Pons (tissue), 1 donor: Measurements from ENCODE around the gene PLVAP.

Experiments used
- DNase-seq: peaks from one replicate; pipeline ENCODE4 v3.0.0-alpha.2; 2016; ENCODE audit warnings: low spot score

PLVAP gene

DNA sequence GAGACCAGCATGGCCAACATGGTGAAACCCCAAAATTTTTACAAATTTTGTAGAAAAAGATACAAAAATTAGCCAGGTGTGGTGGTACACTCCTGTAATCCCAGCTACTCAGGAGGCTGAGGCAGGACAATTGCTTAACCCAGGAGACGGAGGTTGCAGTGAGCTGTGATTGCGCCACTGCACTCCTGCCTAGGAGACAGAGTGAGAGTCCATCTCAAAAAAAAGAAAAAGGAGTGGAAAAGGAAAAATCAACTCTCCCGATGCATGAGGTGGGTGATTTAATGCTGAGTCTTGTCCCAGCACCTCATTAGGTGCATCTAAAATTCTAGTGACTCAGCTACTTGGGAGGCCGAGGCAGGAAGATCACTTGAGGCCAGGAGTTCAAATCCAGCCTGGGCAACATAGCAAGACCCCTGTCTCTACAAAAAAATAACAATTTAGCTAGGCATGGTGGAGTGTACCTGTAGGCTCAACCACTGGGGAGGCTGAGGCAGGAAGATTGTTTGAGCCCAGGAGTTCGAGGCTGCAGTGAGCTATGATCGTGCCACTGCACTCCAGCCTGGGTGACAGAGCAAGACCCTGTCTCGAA is 20.0 kb downstream of the PLVAP start:
- DNase-seq, result no peak

DNA sequence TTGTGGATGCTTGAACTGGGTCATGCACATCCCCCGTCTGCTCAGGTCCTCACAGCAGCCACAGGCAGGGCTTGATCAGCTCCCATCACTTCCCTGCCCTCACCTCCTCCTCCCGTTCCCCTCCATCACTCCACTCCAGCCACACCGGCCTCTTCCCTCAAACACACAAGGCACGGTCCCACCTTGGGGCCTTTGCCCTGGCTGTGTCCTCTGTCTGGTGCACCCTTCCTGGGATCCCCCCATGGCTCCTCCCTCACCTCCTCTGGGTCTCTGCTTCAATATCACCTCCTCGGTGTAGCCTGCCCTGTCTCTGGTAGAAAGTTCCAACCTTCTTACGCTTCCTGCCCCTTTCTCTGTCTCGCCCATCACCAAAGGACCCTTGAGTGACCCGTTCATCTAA is 23.8 kb downstream of the PLVAP start:
- no peak for DNase-seq

DNA sequence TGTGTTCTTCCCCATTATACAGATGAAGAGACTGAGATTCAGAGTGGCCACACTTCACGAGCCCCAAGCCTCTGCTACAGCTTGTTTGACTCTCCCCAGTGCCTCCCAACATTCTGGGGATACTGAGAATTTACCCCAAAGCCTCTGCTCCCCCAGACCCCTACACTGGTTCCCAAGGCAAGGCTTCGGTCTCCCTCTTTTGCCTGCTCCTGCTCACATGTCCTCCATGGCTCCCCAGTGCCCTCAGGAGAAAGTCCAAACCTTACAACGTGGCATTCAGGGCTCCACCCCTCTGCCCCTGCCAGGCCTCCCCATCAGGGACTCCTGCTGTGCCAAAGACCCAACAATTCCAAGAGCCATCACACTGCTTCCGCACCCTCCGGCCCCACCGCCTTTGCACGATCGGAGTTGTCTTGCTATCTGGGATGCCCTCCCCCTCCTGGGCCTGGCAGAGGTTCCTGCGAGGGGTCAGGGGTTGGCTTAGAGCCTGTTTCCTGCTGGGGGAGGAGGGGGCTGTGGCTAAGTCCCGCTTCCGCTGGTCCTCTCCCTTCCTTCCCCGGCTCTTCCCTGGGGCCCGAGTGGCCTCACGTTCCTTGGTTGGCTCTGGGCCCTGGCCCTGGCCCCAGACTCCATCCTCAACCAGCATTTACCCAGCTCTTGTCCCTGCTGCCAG is 24.4 kb downstream of the PLVAP start:
- no peak for DNase-seq

DNA sequence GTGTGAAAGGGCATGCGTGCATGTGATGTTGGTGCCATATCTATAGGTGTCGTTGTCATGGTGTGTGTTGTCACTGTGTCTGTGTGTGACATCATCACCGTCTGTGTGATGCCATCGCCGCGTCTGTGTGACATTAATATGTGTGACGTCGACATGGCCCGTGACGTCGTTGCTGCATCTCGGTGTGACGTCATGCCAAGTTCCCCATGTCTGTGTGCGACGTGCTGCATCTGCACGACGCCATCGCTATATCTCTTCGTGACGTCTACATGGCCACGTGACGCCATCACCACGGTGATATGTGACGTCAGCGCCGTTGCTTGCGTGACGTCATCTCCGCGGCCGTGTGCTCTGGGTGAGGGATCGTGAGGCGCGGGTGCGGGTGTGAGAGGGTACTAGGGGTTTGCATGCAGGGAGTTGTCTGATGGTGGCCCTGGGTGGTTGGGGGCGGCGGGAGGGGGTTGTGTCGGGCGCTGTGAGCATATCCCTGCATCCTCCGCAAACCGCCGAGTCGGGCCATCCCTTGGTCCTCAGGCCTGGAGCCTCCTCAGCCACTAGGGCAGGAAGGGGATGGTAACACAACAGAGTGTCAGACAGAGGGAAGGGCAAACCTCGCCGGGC is 25.2 kb downstream of the PLVAP start:
- no peak for DNase-seq

DNA sequence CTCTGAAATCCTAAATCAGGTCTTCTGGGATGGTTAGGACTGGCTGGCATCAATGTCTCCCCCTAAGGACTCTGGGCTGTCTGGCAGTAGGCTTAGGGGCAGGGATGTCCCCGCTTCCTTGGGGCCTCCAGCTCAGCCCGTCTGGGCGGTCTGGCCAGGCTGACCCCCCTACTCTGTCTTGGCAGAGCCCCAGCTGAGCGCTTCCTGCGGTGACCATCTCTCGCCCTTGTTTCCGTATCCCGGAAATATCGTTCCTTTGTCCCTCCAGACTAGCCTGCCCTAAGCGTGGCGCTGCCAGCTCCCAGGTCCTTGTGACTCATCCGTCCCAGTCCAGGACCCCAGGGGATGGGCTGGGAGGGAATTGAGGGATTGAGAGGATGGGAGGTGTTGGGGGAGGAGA is 28.4 kb downstream of the PLVAP start:
- no peak for DNase-seq

DNA sequence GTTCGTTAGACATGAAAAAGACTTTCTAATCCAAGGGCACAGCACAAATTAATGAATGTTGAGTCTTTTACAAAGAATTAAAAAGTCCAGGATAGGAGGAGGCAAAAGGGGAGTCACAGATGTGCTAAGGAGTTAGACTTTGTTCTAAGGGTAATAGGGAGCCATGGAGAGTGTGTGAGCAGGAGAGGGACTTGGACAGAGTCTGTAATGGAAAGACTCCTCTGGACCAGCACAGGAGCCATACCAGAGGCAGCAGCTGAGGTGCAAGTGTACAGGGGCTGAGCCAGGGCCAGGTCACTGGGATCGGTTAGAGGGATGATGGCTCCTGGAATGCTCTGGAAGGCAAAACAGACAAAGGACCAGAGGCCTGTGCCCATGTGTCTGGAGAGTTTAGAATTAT is 29.3 kb downstream of the PLVAP start:
- no peak for DNase-seq

DNA sequence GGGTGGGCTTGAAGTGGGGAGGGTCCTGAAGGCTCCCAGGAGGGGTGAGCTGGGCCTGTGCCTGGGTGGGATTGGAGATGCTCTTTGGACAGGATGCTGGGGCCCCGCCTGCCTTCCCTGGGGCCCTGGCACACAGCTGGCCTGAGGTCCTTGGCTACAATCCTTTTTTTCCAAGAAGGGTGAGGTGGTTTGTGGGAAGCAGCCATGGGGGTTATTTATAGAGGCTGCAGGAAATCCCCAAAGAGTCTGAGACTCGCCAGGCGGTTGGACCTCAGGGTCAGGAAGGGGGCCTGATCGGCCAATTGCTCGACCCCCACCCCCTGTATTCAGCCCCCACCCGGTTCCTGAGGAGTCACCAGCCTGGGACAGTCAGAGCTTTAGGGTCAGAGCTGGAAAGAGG is 29.8 kb downstream of the PLVAP start:
- no peak for DNase-seq

DNA sequence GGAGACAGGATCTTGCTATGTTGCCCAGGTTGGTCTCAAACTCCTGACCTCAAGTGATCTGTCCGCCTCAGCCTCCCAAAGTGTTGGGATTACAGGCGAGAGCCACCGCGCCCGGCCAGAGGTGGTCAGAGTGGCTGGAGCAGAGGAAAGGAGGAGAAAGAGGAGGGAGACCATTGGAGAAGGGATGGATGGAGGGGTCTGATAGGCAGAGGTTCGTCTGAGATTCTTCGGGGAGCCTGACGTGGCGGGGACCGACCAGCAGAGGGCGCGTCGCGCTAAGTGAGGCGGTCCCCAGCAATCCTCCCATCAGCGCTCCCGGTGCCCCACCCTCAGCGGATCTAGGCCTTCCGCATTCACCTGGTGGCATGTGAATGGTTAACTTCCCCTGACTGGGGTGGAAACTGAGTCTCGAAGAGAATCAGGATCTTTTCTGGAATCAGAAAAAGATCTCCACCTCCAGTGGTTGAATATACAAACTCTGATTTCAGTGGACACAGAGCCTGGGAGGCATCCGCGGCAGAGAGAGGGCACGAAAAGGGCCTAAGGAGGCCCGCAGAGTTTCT is 31.0 kb downstream of the PLVAP start:
- DNase-seq, result peak; percentile 34

DNA sequence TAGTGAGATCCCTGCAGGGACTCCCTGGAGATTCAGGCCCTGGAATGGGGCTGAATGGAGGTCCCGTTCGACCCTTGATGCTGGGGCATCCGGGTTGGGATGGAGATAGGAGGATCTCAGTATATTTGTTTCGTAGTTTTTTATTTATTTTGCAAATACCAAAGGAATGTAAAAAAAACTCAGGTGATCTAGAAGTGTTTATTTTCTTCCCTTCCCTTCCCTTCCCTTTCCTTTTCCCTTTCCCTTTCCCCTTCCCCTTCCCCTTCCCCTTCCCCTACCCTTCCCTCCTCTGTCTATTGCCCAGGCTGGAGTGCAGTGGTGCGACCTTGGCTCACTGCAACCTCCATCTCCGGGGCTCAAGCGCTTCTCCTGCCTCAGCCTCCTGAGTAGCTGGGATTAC is 35.3 kb downstream of the PLVAP start:
- DNase-seq, result no peak

DNA sequence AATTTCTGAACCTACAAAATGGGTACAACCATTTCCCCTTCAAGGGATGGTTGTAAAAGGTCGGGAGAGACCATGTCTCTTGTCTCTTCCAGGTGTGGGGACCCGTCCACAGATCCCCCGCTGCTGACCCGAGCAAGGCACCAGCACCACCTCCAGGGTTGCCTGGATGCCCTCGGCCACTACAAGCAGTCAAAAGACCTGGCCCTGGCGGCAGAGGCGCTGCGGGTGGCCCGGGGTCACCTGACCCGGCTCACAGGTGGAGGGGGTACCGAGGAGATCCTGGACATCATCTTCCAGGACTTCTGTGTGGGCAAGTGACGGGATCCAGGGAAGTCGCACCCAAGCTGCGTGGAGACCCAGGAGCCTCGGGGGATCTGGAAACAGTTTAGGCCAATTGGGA is 35.8 kb downstream of the PLVAP start:
- no peak for DNase-seq

DNA sequence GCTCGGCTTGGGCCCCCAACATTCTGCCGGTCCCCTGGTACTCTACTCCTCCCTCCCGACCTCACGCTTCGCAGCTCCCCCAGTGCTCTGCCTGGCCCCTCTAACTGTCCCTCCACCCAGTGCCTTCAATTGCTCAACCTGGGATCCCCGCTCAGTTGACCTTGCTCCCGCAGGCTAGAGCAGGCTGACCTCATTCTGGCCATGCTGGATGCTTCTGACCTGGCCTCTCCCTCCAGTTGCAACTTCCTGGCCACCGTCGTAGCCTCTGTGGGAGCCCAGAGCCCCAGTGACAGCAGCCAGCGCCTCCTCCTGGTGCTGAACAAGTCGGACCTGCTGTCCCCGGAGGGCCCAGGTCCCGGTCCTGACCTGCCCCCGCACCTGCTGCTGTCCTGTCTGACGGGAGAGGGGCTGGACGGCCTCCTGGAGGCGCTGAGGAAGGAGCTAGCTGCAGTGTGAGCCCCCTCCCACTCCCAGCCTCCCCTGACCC is 36.2 kb downstream of the PLVAP start:
- DNase-seq, result no peak

DNA sequence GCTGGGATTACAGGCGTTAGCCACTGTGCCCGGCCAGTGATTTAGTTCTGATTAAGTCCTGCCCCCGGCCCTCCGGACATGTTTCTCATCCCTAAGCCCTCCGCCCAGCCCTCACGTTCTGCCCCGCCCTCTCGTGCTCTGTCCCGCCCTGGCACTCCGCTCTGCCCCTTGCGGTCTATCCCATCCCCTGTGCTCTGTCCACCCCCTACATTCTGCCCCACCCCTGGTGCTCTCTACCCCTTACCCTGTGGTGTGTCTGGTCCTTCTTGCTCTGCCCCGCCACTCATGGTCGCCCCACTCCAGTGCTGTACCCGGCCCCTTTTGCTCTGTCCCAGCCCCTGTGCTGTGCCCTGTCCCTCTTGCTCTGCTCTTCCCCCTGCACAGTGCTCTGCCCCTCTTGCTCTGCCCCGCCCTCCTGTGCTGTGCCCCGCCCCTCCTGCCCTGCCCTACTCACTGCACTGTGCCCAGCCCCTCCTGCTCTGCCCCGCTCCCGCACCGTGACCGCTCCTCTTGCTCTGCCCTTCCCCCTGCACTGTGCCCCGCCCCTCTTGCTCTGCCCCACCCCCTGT is 36.8 kb downstream of the PLVAP start:
- no peak for DNase-seq

DNA sequence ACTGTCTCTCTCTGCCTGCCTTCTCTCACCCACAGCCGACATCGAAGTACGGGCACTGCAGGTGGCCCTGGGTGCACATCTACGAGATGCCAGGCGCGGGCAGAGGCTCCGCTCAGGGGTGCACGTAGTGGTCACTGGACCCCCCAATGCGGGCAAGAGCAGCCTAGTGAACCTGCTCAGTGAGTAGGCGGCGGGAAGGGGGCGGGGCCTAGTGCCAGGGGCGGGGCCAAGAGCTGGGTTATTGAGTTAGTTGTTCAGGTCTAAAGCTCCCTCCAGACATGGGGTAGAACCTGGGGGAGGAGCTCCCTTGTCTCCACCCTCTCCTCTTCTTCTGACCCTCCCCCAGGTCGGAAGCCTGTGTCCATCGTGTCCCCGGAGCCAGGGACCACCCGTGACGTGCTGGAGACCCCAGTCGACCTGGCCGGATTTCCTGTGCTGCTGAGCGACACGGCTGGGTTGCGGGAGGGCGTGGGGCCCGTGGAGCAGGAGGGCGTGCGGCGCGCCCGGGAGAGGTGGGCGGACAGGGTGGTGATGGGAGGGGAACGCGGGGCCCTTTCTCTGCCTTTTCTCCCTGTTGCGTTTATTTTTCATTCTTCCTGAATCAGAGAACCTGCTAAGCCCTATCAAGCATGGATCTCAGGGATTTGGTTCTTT is 37.9 kb downstream of the PLVAP start:
- no peak for DNase-seq

DNA sequence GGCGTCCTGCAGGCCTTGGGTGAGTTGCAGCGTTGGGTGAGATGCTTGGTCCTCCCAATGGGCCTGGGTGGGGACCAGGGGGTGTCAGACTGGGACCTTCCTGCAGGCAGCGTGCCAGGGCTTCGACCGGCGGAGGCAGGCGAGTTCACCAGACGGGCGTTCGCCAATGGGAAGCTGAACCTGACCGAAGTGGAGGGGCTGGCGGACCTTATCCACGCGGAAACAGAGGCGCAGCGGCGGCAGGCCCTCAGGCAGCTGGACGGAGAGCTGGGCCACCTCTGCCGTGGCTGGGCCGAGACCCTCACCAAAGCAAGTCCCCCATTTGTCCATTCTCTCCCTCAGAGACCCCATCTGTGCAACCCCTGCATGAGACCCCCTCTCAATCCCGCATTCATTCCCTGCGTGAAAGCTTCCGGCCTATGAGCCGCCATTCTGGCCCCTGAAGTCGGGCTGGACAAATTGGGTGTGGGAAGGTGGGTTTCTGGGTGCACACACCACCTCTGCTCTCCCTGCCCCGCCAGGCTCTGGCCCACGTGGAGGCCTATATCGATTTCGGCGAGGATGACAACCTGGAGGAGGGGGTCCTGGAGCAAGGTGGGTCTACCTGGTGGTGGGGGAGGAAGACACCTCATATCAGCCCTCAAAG is 38.6 kb downstream of the PLVAP start:
- DNase-seq, result no peak

DNA sequence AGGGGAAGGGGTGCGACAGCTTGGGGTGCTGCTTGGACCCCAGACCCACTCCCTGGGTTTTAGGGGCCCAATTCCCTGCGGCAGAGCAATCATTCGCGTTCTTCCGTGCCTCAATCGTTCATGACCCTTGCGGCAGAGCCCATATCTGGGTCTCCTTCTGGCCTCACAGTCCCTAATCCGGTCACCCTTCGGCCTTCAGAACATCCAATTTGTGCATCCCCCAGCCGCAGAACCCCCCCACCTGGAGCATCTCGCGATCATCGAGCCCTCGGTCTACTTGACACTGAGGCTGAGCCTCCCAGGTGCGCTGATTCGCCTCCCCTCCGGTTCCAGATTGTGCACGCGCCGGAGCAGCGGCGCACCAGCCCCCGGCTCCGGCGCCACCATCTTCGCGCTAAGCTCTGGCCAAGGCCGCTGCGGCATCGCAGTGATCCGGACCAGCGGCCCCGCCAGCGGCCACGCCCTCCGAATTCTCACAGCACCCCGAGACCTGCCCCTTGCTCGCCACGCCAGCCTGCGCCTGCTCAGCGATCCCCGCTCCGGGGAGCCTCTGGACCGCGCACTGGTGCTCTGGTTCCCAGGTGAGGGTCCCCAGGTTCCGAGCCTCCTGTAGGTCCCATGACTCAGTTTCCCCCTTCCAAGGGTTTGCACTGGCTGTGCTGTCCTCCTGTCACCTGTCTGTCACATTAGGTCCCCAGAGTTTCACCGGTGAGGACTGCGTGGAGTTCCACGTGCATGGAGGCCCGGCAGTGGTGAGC is 39.3 kb downstream of the PLVAP start:
- DNase-seq, result peak; percentile 24

DNA sequence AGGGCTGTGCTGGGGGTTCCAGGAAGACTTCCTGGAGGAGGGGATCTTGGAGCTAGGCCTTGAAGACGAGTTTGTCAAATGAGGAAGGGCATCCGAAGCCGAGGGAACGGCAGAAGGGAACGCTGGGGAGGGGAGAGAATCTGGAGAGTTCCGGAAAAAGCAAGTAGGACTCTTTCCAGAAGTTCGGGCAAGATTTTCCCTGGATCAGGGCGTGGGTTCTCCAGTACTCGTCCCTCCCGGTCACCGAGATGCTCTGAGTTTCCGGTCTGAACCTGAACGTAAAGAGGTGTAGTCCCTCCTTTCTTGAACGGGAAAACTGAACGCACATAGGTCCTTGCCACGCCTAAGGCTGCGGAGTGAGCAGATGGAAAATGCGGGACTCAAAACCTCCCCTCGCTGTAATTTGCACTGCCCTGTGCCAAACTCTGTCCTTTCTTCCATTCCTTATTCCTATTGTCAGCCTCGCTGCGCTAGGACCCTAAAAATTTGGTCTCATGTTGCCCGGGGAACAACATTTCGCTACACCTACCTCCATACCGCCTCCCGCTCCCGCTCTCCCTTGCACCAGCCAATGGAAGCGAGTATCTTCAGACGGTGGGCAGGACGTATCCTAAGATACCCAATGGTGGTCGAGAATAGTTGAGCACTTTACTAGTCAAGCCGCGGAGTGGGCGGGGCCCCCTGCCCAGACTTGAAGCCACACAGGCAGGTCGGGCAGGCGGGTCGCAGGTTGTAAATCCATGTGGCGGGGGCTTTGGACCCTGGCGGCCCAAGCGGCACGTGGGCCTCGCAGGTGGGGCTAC is 40.1 kb downstream of the PLVAP start, which contains the start of gene GTPBP3:
Gene GTPBP3 (plus strand): TSS at position 682 of the 803 bp plus-strand sequence. CDS start 59 bp downstream, at position 741.
- peak; percentile 99 for DNase-seq

DNA sequence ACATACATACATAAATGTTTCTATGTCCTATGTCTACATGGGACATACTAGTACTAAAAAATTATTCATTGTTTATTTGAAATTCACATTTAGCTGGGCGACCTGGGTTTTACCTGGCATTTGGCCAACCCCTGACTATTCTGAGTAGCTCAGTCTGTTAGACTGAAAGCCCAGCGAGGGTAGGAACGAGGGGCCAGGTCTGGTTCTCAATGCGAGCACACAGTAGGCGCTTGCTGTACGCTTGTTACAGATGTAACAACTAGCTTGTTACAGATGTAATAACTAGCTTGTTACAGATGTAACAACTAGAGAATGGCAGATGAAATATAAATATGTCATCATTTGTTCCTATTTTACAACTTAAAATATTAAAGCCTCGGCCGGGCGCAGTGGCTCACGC is 41.6 kb downstream of the PLVAP start:
- no peak for DNase-seq

DNA sequence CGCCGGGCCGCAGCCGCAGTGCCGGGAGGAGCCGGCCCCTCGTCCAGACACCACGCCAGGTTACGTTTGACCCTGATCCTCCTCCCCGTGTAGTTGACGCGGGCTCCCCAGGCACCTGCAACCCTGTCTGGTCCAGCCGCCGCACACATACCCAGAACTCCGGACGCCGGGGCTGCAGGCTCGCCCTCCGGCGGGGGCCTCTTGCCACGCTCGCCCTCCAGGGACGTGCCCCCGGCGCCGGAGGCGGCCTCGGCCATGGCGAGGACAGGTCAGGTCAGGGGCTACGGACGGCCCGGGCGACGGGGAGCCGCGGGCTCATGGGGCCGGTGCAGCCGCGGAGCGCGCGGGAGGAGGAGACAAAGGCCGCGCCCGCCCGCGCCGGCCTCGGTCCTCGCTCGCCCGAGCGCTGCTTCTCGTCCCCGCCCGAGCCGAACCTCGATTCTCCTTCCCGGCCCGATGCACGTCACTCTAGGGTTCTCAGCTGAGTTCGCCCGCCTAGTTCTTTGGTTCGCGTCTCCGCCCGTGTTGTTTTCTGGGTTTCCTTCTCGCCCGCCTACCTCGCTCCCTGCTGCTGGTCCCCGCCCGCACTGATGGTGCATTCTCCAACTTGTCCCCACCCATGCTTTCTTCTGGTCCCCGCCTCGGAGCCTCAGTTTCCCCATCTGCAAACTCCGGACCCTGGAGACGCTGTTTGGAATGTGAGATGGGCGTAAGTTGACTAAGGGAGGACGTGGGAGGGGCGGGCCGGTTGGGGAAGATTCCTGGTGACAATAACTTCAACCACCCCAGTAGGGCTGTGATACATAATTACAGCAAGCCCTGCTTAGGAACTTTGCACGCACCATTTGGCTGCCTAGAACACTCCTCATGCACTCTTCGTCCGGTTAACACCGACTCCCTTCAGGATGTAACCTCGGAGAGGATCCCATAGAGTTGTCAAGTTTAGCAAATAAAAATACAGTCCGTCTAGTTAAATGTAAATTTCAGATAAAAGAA is 42.4 kb downstream of the PLVAP start, which contains the start of gene ANO8:
Gene ANO8 (minus strand): TSS at position 442 of the 996 bp plus-strand sequence. CDS start 185 bp downstream, at position 257.
- DNase-seq, result peak; percentile 93
